Mononuclear cell (primary cell): Measurements from ENCODE around the gene ANKRD33B. TPM values are rescaled to one million over a fixed set of nuclear protein-coding genes. Genes with fewer than 3 reads are reported as not detected.

Source experiments
- H3K27me3 ChIP-seq: 2 replicates; pipeline ENCODE4 v1.6.0; 2011; ENCODE audit warnings: low read length, control low read depth; ENCODE audit not compliant: insufficient read depth
- H3K4me1 ChIP-seq: 2 replicates; pipeline ENCODE4 v1.5.1; 2011; ENCODE audit warnings: mild to moderate bottlenecking, low read length, control low read depth; ENCODE audit not compliant: insufficient read depth
- H3K4me3 ChIP-seq: 2 replicates; pipeline ENCODE4 v1.5.1; 2011; ENCODE audit warnings: mild to moderate bottlenecking, low read length, moderate library complexity
- H3K9me3 ChIP-seq: 2 replicates; pipeline ENCODE4 v1.5.1; 2011; ENCODE audit warnings: low read depth, mild to moderate bottlenecking, control low read depth, low read length
- total RNA-seq: library from RNA; depleted of rRNA; stranded (reverse); fragments of >200 nt; gene quantifications from one replicate; pipeline ENCODE4 v1.2.3, GENCODE V29; 2012

ANKRD33B gene
- total RNA-seq, 1 donor: 2.7 TPM

- H3K9me3 ChIP-seq: no peaks in the 10 kb centered on the region
- no peaks in the 10 kb centered on the region for H3K27me3 ChIP-seq
- no peak overlapping the region for H3K4me3 ChIP-seq
- peaks cover 10% of the 10 kb centered on the region for H3K4me1 ChIP-seq
These were observed 33.1 kb upstream of the ANKRD33B start for GRCh38 chr5:10530601-10531320.

- H3K4me1 ChIP-seq: peaks cover 15% of the 10 kb centered on the region
- H3K9me3 ChIP-seq: no peaks in the 10 kb centered on the region
- H3K4me3 ChIP-seq: no peak overlapping the region
- no peaks in the 10 kb centered on the region for H3K27me3 ChIP-seq
These were observed 31.4 kb upstream of the ANKRD33B start for GRCh38 chr5:10532421-10532820.

GRCh38 chr5:10533226-10533625 is 30.6 kb upstream of the ANKRD33B start:
- Histone ChIP-seq H3K4me1 (peaks cover 23% of the 10 kb centered on the region), H3K9me3 (no peaks in the 10 kb centered on the region), H3K27me3 (no peaks in the 10 kb centered on the region), H3K4me3 (no peak overlapping the region)

GRCh38 chr5:10534561-10535530 is 29.0 kb upstream of the ANKRD33B start:
- peaks cover 35% of the 10 kb centered on the region for H3K4me1 ChIP-seq
- no peak overlapping the region for H3K4me3 ChIP-seq
- H3K9me3 ChIP-seq: no peaks in the 10 kb centered on the region
- no peaks in the 10 kb centered on the region for H3K27me3 ChIP-seq

GRCh38 chr5:10536511-10536910 is 27.4 kb upstream of the ANKRD33B start:
- Histone ChIP-seq H3K27me3 (no peaks in the 10 kb centered on the region), H3K4me3 (no peak overlapping the region), H3K4me1 (peaks cover 38% of the 10 kb centered on the region), H3K9me3 (no peaks in the 10 kb centered on the region)

- peaks cover 38% of the 10 kb centered on the region for H3K4me1 ChIP-seq
- H3K4me3 ChIP-seq: peak overlapping the region; percentile 3
- H3K9me3 ChIP-seq: no peaks in the 10 kb centered on the region
- H3K27me3 ChIP-seq: no peaks in the 10 kb centered on the region
These were observed 26.8 kb upstream of the ANKRD33B start for GRCh38 chr5:10536931-10537579.

GRCh38 chr5:10537624-10538023 is 26.2 kb upstream of the ANKRD33B start:
- H3K27me3 ChIP-seq: no peaks in the 10 kb centered on the region
- H3K4me3 ChIP-seq: no peak overlapping the region
- no peaks in the 10 kb centered on the region for H3K9me3 ChIP-seq
- peaks cover 38% of the 10 kb centered on the region for H3K4me1 ChIP-seq

- no peak overlapping the region for H3K4me3 ChIP-seq
- H3K4me1 ChIP-seq: peaks cover 38% of the 10 kb centered on the region
- H3K9me3 ChIP-seq: no peaks in the 10 kb centered on the region
- no peaks in the 10 kb centered on the region for H3K27me3 ChIP-seq
These were observed 25.6 kb upstream of the ANKRD33B start for GRCh38 chr5:10538103-10538788.

- no peaks in the 10 kb centered on the region for H3K9me3 ChIP-seq
- peaks cover 40% of the 10 kb centered on the region for H3K4me1 ChIP-seq
- H3K4me3 ChIP-seq: no peak overlapping the region
- H3K27me3 ChIP-seq: no peaks in the 10 kb centered on the region
These were observed 24.8 kb upstream of the ANKRD33B start for GRCh38 chr5:10538789-10539686.

GRCh38 chr5:10539687-10539998 is 24.2 kb upstream of the ANKRD33B start:
- no peak overlapping the region for H3K4me3 ChIP-seq
- H3K4me1 ChIP-seq: peaks cover 40% of the 10 kb centered on the region
- no peaks in the 10 kb centered on the region for H3K27me3 ChIP-seq

GRCh38 chr5:10540036-10540544 is 23.8 kb upstream of the ANKRD33B start:
- Histone ChIP-seq H3K9me3 (no peaks in the 10 kb centered on the region), H3K4me3 (no peak overlapping the region), H3K4me1 (peaks cover 40% of the 10 kb centered on the region), H3K27me3 (no peaks in the 10 kb centered on the region)

More at GRCh38 chr5:10539687-10539998, 24.2 kb upstream of the ANKRD33B start:
- H3K9me3 ChIP-seq: no peaks in the 10 kb centered on the region

- Histone ChIP-seq H3K9me3 (no peaks in the 10 kb centered on the region), H3K27me3 (peaks cover under 1% of the 10 kb centered on the region), H3K4me1 (peaks cover 42% of the 10 kb centered on the region), H3K4me3 (no peak overlapping the region)
These were observed 22.8 kb upstream of the ANKRD33B start for GRCh38 chr5:10540951-10541646.

- H3K4me1 ChIP-seq: peaks cover 38% of the 10 kb centered on the region
These were observed 21.8 kb upstream of the ANKRD33B start for GRCh38 chr5:10542055-10542550.

More at GRCh38 chr5:10542055-10542550, 21.8 kb upstream of the ANKRD33B start:
- H3K27me3 ChIP-seq: peaks cover 5% of the 10 kb centered on the region
- H3K9me3 ChIP-seq: no peaks in the 10 kb centered on the region
- no peak overlapping the region for H3K4me3 ChIP-seq
